ENCODE measurements around the gene DCC.

The DCC gene

DNA sequence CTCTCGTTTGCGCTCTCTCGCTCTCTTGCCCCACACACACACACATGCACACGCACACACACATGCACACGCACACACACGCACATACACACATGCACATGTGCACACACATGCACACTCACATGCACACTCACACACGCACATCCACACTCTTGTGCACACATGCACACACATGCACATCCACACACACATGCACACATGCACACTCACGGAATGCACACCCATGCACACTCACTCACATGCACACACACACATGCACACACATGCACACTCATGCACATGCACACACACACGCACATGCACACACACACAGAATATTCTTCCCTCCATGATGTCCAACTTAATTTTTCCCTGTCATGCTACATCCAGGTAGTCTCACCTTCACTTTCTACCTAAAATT, 360.1 kb downstream of the DCC start:
- no peaks in the 10 kb centered on the region for H3K79me2 ChIP-seq (ENCODE audit: insufficient read depth, low read length)

DNA sequence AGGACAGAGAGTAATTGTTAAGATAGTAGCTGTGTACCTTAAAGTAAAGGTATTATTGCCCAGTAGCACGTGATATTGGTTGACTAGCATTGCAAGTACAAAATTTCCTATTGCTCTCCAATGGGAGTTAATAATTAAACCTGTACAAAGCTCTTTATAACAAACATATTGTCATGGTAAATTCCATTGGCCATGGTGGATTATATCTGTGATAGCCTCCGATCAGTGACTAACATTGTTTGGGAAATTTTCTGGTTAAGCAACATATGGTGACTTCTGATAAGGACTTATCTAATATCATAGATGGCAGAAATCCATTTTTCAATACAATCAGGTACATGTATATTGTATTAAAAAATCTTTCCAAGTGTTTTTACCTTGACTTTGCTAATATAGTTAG, 360.8 kb downstream of the DCC start:
- Histone ChIP-seq H3K4me1 (ENCODE audit: insufficient read depth, low read length, poor library complexity, severe bottlenecking) (no peaks in the 10 kb centered on the region), H3K4me3 (ENCODE audit: low read length, poor library complexity, severe bottlenecking) (no peak overlapping the region), H3K79me2 (ENCODE audit: insufficient read depth, low read length) (no peaks in the 10 kb centered on the region), H3K9me2 (replicated peaks; ENCODE audit: low read depth, low read length) (no peaks in the 10 kb centered on the region), H3K9ac (ENCODE audit: low read depth, low read length, poor library complexity, severe bottlenecking) (no peak overlapping the region), H3K27me3 (ENCODE audit: insufficient read depth, low read length, poor library complexity, severe bottlenecking) (no peaks in the 10 kb centered on the region), H2AFZ (ENCODE audit: low read length) (no peak overlapping the region), H3K36me3 (ENCODE audit: insufficient read depth, low read length) (no peaks in the 10 kb centered on the region), H4K20me1 (ENCODE audit: insufficient read depth, low read length, poor library complexity, severe bottlenecking) (no peaks in the 10 kb centered on the region), H3K4me2 (ENCODE audit: low read depth, low read length, poor library complexity, severe bottlenecking) (no peak overlapping the region), H3F3A (ENCODE audit: low read depth) (no peaks in the 10 kb centered on the region), H3K9me3 (ENCODE audit: insufficient read depth, low read depth, low read length) (0 out of 2 replicates have a peak, but pooled peaks cover 7% of the 10 kb centered on the region)
- no peak for TF ChIP-seq EZH2phosphoT487 (IDR thresholded peaks at IDR 0.05; ENCODE audit: borderline replicate concordance)
- TF ChIP-seq, protein P1, sequence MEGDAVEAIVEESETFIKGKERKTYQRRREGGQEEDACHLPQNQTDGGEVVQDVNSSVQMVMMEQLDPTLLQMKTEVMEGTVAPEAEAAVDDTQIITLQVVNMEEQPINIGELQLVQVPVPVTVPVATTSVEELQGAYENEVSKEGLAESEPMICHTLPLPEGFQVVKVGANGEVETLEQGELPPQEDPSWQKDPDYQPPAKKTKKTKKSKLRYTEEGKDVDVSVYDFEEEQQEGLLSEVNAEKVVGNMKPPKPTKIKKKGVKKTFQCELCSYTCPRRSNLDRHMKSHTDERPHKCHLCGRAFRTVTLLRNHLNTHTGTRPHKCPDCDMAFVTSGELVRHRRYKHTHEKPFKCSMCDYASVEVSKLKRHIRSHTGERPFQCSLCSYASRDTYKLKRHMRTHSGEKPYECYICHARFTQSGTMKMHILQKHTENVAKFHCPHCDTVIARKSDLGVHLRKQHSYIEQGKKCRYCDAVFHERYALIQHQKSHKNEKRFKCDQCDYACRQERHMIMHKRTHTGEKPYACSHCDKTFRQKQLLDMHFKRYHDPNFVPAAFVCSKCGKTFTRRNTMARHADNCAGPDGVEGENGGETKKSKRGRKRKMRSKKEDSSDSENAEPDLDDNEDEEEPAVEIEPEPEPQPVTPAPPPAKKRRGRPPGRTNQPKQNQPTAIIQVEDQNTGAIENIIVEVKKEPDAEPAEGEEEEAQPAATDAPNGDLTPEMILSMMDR (conservative IDR thresholded peaks at IDR 0.05; ENCODE audit: low read length), result no peak

More for the DNA sequence above, 360.1 kb downstream of the DCC start:
- TF ChIP-seq EZH2phosphoT487 (IDR thresholded peaks at IDR 0.05; ENCODE audit: borderline replicate concordance), result no peak
- TF ChIP-seq, protein P1 (conservative IDR thresholded peaks at IDR 0.05; ENCODE audit: low read length), result no peak
- Histone ChIP-seq H3K9me2 (replicated peaks; ENCODE audit: low read depth, low read length) (no peaks in the 10 kb centered on the region), H3K4me2 (ENCODE audit: low read depth, low read length, poor library complexity, severe bottlenecking) (no peak overlapping the region), H3K9ac (ENCODE audit: low read depth, low read length, poor library complexity, severe bottlenecking) (no peak overlapping the region), H2AFZ (ENCODE audit: low read length) (no peak overlapping the region), H3K4me1 (ENCODE audit: insufficient read depth, low read length, poor library complexity, severe bottlenecking) (no peaks in the 10 kb centered on the region), H3K4me3 (ENCODE audit: low read length, poor library complexity, severe bottlenecking) (no peak overlapping the region), H3F3A (ENCODE audit: low read depth) (no peaks in the 10 kb centered on the region), H4K20me1 (ENCODE audit: insufficient read depth, low read length, poor library complexity, severe bottlenecking) (no peaks in the 10 kb centered on the region), H3K36me3 (ENCODE audit: insufficient read depth, low read length) (no peaks in the 10 kb centered on the region), H3K27me3 (ENCODE audit: insufficient read depth, low read length, poor library complexity, severe bottlenecking) (no peaks in the 10 kb centered on the region), H3K9me3 (ENCODE audit: insufficient read depth, low read depth, low read length) (0 out of 2 replicates have a peak, but pooled peaks cover 7% of the 10 kb centered on the region)

GRCh38 chr18:52701219-52701935, 361.4 kb downstream of the DCC start:
- no peaks in the 10 kb centered on the region for H3K79me2 ChIP-seq (ENCODE audit: insufficient read depth, low read length)
- no peaks in the 10 kb centered on the region for H3K9me2 ChIP-seq (replicated peaks; ENCODE audit: low read depth, low read length)
- TF ChIP-seq, protein P1 (conservative IDR thresholded peaks at IDR 0.05; ENCODE audit: low read length), result no peak
- no peak for TF ChIP-seq EZH2phosphoT487 (IDR thresholded peaks at IDR 0.05; ENCODE audit: borderline replicate concordance)
- 0 out of 2 replicates have a peak, but pooled peaks cover 7% of the 10 kb centered on the region for H3K9me3 ChIP-seq (ENCODE audit: insufficient read depth, low read depth, low read length)
- no peak overlapping the region for H3K4me2 ChIP-seq (ENCODE audit: low read depth, low read length, poor library complexity, severe bottlenecking)
- no peaks in the 10 kb centered on the region for H4K20me1 ChIP-seq (ENCODE audit: insufficient read depth, low read length, poor library complexity, severe bottlenecking)
- H3K9ac ChIP-seq (ENCODE audit: low read depth, low read length, poor library complexity, severe bottlenecking), result no peak overlapping the region
- no peaks in the 10 kb centered on the region for H3K4me1 ChIP-seq (ENCODE audit: insufficient read depth, low read length, poor library complexity, severe bottlenecking)
- H3K27me3 ChIP-seq (ENCODE audit: insufficient read depth, low read length, poor library complexity, severe bottlenecking), result no peaks in the 10 kb centered on the region
- no peaks in the 10 kb centered on the region for H3F3A ChIP-seq (ENCODE audit: low read depth)
- H3K36me3 ChIP-seq (ENCODE audit: insufficient read depth, low read length), result no peaks in the 10 kb centered on the region
- H3K4me3 ChIP-seq (ENCODE audit: low read length, poor library complexity, severe bottlenecking), result no peak overlapping the region
- no peak overlapping the region for H2AFZ ChIP-seq (ENCODE audit: low read length)

All from Loucy (cell line).